Measurements from ENCODE around the gene FBRS.
"Not testable (repeated sequence)": the region's sequence is repeated elsewhere in the genome, so short reads cannot be mapped to it uniquely, and the experiment has no call there.

FBRS gene

DNA sequence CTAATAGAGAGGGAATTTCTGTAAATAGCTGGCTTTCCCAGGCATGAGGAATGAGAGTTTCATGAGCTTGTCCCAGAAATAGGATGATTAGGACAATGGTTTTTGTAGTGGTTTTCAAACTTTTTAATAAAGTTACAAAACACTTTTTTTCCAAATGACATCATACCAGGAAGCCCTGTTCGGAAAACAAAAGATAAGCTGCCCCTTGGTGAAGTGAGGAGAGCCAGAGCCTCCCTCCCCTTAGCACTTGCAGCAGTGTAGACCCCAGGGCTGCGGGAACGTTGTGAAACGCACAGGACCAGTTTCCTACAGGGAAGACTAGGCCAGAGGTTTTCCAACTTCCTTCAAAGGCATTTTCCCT lies 7.6 kb downstream of the FBRS start:
- no peak for DNase-seq

GRCh38 chr16:30666681-30667080 lies 8.4 kb downstream of the FBRS start:
- DNase-seq = no peak

DNA sequence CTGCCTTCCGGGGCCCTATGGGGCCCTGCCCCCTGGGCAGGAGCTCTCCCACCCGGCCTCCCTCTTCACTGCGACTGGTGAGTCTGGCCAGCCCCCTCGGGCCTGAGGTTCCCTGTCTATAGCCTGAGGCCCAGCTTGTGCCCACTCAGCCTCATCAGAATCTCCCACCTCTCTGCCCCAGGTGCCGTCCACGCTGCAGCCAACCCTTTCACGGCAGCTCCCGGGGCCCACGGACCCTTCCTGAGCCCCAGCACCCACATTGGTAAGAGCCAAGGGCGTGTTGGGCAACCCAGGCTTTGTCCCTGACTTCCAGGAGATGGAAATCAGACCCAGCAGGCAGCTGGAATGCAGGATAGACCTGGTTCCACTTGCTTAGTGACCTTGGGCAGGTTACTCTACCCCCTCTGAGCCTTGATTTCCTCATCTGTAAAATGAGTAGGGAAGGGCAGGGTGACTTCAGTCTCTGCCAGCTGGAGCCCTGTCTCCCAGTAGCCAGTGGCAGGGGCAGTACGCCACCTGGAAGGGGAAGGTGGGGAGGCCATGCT lies 9.2 kb downstream of the FBRS start:
- DNase-seq = no peak

- no peak for DNase-seq
These were observed 10.2 kb downstream of the FBRS start for GRCh38 chr16:30668393-30668792.

- no peak for DNase-seq
These were observed 11.0 kb downstream of the FBRS start for GRCh38 chr16:30669026-30669902.

DNA sequence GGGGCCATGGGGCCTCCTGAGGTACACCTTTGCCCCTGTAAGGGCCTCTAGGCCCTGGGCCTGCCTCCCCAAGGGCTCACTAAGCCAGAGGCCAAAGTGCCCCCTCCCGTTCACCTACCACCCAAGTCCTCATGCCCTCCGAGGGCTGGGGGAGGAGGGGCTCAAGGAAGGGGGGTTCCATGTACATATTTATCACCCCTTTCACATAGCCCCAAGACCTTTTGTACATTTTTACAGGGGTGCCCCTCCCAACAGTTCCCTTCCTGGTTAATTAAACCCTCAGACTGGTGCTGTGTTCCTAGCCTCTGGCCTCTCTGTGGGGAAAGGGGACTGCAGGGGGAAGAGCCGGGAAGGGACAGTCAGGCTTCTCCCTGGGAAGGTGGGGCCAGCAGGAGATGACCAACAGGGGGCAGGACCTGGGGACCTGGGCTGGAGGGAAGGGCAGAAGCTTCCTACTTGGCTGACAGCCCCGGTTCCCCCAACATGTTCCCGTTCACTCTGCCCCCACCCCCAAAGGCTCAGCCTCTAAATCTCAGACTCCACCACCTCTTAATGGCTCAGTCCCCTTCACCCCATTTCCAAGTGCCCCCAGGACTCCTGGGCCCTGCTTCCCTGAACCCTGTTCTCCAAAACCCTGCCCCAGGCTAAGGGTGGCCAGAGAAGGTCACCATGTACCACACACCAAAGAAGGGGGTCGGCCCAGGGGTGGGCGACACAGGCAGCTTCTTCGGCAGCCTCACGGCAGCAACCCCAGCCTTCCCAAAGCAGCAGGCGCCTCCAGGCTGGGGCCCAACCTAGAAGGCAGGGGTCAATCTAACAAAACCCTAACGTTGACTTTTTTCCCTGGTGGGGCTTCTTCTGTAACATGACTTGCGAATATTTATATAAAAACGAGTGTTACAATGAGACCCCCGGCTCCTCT lies 11.9 kb downstream of the FBRS start:
- no peak for DNase-seq

DNA sequence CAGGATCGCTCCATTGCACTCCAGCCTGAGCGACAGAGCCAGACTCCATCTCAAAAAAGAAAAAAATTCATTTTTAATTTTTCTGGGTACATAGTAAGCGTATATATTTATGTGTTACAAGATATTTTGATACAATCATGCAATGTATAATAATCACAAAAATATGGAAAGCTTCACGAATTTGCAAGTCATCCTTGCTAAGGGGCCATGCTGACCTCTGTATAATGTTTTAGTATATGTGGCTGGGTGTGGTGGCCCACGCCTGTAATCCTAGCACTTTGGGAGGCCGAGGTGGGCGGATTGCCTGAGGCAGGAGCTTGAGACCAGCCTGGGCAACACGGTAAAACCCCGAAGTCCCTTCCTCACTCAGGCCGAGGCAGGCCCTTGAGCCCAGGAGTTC lies 16.9 kb downstream of the FBRS start:
- DNase-seq = no peak

DNA sequence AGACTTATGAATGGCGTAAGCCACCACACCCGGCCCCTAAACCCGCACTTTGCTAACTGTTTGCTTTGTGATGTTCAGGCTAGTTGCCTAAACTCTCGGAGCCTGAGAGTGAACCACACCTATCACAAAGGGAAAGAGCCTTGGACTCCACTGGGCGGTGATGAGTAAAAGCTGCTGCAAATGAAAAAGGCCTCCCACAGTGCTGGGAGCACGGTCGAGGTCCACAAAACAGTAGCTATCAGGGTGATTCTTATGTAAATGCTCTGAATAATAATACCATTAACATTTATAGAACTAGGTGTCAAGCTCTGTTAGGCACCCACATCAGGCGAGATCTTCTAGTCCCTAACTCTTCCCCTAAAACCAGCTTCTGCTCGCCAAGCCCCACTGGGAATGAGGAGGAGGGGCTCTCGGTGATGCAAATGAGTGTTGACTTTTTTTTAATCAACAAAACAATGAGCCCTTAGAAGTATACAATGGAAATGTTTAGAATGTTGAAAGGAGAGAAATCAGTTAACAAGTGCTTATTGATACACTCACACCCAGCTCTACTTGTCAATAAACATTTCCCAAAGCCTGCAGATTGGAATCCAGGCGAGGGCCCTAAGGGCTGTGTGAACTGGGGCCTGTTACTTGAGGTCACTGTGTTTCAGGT lies 19.8 kb downstream of the FBRS start:
- DNase-seq = no peak

DNA sequence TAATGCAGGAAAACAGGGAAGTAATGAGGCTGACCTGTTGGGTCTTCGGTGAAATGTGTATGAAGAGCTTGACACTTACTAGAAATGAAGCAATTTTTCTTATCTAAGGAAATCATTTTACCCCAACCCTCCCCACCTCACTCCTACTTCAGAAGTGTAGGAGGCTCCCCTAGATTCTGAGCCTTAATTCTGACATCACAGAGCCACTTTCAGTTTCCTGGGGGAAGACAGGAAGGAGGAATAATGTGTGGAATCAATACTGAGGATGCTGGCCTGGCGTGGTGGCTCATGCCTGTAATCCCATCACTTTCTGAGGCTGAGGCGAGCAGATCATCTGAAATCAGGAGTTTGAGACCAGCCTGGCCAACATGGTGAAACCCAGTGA lies 20.3 kb downstream of the FBRS start:
- DNase-seq = no peak

GRCh38 chr16:30680326-30680725 lies 22.1 kb downstream of the FBRS start:
- no peak for DNase-seq

DNA sequence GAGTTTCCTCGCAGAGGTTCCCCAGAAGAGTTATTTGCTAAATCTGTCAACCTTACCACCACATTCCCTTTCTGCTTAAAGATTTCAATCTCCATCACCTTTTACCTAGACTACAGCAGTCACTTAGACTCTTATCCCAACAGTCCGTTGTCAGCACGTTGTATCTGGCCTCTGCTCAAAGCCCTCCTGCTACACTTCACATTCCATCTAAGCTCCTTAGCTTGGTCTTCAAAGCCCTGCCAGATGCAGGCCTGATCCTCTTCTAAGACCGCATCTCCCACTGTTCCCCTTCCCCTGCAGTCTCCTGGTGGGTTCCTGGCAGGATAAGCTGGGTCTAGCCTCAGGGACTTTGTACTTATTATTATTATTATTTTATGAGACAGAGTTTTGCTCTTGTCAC lies 30.5 kb downstream of the FBRS start:
- no peak for DNase-seq

- no peak for DNase-seq
These were observed 33.7 kb downstream of the FBRS start for GRCh38 chr16:30691907-30692306.

GRCh38 chr16:30692396-30693064 lies 34.3 kb downstream of the FBRS start:
- DNase-seq = no peak

- no peak for DNase-seq
These were observed 36.9 kb downstream of the FBRS start for GRCh38 chr16:30694926-30695693.

DNA sequence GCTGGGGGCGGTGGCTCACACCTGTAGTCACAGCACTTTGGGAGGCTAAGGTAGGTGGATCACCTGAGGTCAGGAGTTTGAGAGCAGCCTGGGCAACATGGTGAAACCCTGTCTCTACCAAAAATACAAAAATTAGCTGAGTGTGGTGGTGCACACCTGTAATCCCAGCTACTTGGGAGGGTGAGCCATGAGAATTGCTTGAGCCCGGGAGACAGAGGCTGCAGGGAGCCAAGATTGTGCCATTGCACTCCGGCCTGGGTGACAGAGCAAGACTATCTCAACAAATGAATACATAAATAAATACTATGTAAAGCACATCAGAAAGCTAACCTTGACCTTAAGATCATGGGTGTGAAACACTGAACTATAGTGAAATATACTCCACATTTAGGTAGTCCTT lies 38.4 kb downstream of the FBRS start:
- not testable (repeated sequence) for DNase-seq

DNA sequence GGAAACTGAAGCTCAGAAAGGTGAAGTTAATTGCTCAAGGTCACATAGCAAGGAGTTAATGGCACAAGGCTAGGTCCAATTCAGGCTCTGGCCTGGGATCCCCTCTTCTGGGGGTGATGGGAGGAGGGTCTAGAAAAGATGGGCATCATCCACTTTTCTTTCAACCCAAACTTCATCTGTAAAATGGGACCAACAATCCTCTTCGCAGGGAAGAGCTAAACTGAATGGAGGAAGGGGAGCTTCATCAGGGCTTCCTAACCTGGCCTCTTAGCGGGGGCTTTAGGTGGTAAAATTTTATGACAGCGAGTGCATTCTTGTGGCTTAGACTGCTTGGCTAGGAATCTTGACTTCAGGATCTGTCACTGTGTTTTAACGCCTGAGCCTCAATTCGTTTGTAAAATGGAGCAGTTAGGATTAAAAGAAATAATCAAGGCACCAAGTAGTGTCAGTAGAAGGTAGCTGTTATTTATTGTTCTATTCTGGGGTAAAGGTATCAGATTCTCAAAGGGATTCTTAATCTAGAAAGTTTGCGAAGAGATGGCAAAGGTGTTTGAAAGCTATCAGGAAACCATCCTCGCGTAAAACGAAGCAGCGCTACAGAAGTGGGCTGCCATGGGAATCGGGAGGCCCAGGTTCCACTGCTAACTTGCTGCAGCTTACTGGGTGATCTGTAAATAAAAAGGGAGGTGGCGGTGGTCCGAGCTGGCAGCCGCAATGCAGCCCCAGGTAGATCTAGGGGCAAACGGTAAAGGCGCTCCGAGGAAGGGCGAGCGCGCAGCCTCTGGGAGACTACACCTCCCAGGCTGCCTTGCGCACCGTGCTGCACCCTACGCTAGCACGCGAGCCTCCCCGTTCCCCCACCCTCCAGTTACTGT lies 39.3 kb downstream of the FBRS start:
- DNase-seq = no peak

- peak; percentile 89 for DNase-seq
These were observed 40.0 kb downstream of the FBRS start for GRCh38 chr16:30698139-30698815.

DNA sequence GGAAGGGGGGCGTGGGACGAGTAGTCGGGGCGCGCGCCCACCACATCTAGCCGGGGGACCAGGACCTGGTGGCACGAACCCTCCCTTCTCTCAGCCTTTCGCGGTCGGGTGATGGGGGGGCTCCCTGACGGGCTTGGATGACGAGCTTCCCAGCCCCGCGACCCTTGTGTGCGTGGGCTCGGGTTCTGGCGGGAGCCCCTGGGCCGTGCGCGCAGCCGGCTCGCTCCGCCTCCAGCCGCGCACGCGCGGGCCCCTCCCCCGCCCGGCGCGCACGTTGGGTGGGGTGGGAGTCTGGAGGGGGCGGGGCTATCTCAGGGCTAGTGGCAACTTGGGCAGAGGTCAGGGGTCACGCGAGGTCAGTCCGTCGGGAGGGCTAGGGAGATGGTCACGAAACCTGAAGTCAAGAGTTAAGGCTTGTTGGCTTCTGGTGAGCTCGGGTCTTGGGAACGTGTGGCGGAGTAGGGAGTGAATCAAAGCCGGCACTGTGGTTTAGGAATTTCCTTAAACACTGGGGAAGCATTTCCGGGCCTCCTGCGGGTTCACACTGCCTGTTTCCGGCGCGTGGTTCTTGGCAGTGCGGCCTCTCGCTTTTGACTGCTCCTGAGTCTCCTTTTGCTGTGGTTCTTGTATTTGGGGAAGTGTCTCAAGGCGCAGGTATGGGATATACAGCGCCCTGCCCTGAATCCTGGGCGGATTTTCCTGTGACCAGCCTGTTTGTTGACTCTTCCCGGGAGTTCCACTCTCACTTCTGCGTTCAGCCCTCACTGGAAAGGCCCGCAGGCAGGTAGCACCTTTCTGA lies 40.8 kb downstream of the FBRS start, which contains the start of gene SRCAP:
SRCAP (plus strand) TSS at position 356 of the 799 bp plus-strand sequence. CDS start 1,654 bp downstream, outside the sequence.
- DNase-seq = peak; percentile 46

GRCh38 chr16:30699615-30700099 lies 41.4 kb downstream of the FBRS start:
- DNase-seq = no peak

All from DMS79 (cell line).